ENCODE data around the gene ZNF783.
"Not testable (repeated sequence)": the region's sequence is repeated elsewhere in the genome, so short reads cannot be mapped to it uniquely, and the experiment has no call there.

ZNF783 gene

GRCh38 chr7:149261829-149262617 is at the start of gene ZNF783:
TSS of gene ZNF783 (plus strand) at chr7:149262196. CDS start at chr7:149262334, 138 bp downstream.
- DNase-seq (ENCODE audit: low read depth, low spot score): peak; percentile 43

DNA sequence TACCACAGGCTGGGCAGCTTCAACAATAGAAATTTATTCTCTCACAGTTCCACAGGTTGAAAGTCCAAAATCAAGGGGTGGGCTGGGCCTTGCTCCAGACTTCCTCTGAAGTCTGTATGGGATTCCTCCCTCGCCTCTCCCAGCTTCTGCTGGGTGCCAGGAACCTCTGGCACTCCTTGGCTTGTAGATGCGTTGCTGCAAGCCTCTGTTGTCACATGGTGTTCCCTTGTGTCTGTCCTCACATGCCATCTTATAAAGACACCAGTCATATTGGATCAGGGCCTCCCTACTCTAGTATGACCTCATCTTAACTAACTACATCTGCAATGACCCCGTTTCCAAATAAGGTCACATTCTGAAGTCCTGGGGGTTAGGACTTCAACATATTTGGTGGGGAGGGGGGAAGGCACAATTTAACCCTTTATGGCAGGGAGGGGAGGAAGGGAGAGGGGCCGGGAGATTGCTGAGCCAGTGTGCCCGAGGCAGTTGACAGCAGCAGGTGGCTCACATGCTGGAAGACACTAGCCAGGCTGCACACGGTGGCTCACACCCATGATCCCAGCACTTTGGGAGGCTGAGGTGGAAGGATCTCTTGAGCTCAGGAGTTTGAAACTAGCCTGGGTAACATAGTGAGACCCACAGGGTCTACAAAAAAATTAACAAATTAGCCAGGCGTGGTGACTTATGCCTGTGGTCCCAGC is 47.8 kb upstream of the ZNF783 start:
- no peak for DNase-seq (ENCODE audit: low read depth, low spot score)

DNA sequence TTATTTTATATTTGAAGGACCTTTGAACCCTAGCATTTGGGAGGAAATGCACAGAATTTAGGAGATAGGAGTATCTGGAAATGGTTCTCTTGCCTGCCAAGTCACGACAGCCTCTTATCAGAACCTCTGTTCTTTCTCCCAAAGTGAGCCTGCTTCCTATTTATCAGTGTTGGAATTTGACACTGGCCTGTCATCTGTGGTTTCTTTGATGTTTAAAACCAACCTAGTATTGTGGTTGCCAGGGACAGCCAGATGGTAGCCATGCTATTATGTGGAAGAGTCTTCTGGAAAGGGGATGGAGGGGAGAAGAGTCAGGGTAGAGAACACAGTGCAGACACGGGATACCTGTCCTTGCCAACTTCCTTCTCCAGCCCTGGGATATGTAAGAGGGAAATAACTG is 45.6 kb upstream of the ZNF783 start:
- no peak for DNase-seq (ENCODE audit: low read depth, low spot score)

- DNase-seq (ENCODE audit: low read depth, low spot score): no peak
Observed at GRCh38 chr7:149217570-149217969, 44.4 kb upstream of the ZNF783 start.

DNA sequence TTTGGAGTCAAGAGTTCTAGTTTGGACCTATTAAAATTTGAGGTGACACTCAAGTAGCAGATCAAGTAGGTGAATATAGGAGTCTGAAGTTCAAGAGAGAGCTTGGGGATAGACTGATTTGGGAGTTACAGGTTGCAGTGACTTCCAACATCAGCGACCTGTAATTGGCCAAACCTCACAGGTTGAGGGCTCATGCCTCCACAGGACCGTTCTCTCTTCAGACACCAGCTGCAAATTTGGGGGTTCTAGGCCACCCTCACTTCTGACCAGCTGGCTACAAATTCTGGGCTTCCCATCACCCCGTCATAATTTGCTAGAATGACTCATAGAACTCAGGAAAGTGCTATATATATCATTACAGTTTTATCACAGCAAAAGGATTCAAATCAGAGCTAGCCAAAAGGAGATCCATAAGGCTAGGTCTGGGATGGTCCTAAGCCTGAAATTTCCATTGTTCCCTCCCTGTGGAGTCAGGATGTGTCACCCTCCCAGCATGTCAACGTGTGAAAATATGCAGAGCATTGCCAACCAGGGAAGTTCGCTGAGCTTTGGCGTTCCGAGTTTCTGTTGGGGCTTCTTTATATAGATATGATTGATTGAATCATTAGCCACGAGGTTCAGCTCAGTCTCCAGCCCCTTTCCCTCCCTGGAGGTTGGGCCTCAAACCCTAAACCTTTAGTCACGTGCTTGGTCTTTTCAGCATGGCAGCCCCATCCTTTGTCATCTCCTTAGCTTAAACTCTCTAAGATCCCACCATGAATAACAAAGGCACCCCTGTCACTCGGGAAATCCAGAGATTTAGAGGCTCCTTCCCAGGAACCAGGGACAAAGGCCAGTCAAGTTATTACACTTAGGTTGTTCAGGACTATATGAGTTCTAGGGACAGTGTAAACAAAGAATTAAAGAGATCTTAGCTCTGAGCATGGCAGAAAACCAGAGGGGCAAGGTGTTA is 43.3 kb upstream of the ZNF783 start:
- DNase-seq (ENCODE audit: low read depth, low spot score): no peak

DNA sequence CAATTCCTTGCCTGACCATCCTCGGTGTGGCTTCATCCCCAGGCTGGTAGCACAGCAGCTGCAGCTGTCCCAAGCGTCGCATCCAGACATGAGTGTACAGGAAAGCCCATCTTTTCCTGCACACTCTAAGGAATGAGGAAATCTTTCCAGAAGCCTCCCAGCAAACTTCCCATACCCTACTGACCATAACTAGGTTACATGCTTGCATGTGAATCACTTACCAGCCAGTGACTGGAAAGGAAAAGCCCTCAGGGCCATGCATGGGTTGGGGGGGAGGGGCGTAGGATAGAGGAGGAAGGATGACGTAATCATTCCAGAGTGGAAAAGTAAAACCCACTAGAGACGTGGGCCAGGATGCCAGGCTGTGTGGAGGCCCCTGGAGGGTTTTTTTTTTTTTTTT is 41.5 kb upstream of the ZNF783 start:
- no peak for DNase-seq (ENCODE audit: low read depth, low spot score)

- DNase-seq (ENCODE audit: low read depth, low spot score): no peak
Observed at GRCh38 chr7:149223176-149223575, 38.8 kb upstream of the ZNF783 start.

- DNase-seq (ENCODE audit: low read depth, low spot score): no peak
Observed at GRCh38 chr7:149223761-149224160, 38.2 kb upstream of the ZNF783 start.

GRCh38 chr7:149224352-149224751 is 37.6 kb upstream of the ZNF783 start:
- DNase-seq (ENCODE audit: low read depth, low spot score): no peak

DNA sequence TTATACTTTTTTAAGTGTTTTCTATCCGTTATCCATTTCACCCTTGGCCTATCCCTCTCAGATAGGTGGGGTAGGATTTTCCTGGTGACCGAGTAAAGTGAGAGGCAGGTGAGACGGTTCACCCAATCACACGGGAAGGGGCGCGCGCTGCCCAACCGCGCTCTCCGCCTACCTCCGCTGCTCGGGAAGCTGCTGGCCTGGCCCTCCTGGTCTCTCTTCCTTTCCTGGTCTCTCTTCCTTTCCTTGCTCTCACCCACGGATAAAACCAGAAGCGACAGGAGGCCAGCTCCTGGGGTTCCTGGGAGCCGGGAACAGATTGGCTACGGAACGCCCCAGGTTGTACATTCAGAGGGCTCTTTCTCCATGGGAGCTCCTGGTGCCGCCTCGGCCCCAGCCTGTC is 36.9 kb upstream of the ZNF783 start:
- DNase-seq (ENCODE audit: low read depth, low spot score): no peak

GRCh38 chr7:149225656-149226055 is 36.3 kb upstream of the ZNF783 start:
- DNase-seq (ENCODE audit: low read depth, low spot score): no peak

DNA sequence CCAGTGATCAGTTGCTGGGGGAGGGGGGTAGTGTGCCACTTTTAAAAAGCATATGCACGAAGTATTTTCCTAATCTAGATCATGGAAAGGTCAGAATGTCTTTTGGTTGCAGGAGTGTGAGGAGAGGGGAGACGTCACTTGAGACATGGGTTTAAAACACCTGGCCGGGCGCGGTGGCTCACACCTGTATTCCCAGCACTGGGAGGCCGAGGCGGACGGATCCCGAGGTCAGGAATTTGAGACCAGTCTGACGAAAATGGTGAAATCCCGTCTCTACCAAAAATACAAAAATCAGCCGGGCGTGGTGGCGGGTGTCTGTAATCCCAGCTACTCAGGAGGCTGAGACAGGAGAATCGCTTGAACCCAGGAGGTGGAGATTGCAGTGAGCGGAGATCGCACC is 35.6 kb upstream of the ZNF783 start:
- not testable (repeated sequence) for DNase-seq (ENCODE audit: low read depth, low spot score)

- DNase-seq (ENCODE audit: low read depth, low spot score): no peak
Observed at GRCh38 chr7:149226840-149227494, 35.0 kb upstream of the ZNF783 start.

DNA sequence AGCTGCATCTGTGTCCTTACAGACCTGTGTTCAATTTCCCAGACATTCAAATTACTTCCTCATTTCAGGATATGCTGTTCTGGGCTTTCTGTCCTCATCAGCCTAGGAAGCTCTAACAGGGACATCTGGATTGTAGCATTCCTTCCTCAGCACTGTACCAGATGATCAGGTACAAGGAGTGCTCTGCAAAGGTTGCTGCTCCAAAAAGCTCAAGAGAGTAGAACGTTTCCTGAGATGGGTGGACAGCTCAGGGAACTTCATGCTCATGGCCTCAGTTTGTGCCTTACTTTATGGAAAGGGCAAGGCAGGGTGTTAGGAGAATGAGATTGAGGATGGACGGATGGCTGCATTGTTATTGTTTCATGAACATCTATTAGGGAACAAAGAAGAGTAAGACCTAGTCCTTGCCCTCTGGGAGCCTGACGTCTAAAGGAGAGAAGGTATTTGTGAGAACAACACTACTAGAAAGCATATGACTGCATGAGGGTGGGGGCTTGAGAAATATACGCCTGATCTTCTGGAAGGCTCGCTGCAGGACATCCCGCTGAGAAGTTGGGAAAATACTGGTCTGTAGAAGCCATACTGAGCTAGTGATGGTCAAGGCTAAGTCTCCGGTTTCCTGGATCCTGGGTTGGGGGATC is 33.0 kb upstream of the ZNF783 start:
- DNase-seq (ENCODE audit: low read depth, low spot score): no peak

GRCh38 chr7:149229526-149229925 is 32.5 kb upstream of the ZNF783 start:
- DNase-seq (ENCODE audit: low read depth, low spot score): no peak

DNA sequence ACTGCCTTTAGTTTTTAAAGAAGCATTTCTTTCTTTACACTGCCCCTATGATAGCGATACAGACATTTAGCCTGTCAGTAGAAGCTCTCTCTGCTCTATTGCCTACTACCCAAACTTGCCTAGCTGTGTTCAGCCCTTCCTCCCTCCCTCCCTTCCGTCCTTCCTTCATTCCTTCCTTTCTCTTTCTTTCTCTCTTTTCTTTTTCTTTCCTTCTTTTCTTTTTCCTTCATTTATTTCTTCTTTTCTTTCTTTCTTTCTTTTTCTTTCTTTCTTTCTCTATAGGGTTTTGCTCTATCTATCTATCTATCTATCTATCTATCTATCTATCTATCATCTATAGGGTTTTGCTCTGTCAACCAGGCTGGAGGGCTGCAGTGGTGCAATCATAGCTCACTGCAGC is 29.6 kb upstream of the ZNF783 start:
- no peak for DNase-seq (ENCODE audit: low read depth, low spot score)

DNA sequence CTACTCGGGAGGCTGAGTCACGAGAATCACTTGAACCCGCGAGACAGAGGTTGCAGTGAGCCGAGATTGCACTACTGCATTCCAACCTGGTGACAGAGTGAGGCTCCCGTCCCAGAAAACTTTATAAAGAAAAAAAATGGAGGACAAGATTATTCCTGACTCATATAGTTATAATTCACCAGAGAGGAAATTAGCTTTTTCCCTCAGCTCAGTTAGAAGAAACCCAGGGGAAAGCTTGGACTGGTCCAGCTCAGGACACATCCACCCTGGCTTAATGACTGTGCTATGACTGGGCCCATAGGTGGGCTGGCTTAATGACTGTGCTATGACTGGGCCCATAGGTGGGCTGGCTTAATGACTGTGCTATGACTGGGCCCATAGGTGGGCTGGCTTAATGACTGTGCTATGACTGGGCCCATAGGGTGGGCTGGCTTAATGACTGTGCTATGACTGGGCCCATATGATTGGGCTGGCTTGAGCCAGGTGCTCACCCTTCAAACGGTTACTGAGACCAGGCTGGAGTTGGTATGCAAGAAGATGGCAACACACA is 28.3 kb upstream of the ZNF783 start:
- DNase-seq (ENCODE audit: low read depth, low spot score): not testable (repeated sequence)

DNA sequence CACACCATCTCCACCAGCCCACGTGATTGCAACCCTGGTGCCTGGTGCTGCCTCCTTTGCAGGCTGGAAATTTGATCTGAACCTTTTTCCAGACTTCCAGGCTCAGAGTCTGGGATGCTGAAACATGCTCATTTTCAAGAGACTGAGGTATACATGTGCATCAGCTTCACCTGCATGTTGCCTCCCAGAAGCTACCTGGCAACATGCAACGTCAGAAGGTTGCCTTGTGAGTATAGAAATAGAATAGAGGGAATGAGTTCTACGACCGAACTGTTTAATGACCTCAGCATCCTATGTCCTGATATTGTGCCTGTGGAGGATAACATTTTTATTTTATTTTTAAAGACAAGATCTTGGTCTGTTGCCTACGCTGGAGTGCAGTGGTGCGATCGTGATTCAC is 24.5 kb upstream of the ZNF783 start:
- no peak for DNase-seq (ENCODE audit: low read depth, low spot score)

DNA sequence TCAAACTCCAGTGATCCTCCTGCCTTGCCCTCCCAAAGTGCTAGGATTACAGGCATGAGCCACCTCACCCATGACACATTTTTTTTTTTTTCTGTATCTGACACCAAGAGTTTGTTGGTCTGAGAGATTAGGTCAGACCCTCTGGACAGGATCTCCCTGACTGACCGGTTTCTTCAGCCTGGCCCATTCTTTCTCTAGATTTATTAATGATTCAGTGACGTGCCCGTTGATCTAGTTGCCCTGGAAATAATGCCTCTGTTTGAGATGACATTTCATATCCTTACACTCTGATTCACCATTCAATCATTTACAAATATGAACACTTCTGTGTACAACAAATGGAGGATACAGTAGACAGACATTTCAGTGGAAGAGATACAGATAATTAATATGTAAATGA is 23.9 kb upstream of the ZNF783 start:
- no peak for DNase-seq (ENCODE audit: low read depth, low spot score)

DNA sequence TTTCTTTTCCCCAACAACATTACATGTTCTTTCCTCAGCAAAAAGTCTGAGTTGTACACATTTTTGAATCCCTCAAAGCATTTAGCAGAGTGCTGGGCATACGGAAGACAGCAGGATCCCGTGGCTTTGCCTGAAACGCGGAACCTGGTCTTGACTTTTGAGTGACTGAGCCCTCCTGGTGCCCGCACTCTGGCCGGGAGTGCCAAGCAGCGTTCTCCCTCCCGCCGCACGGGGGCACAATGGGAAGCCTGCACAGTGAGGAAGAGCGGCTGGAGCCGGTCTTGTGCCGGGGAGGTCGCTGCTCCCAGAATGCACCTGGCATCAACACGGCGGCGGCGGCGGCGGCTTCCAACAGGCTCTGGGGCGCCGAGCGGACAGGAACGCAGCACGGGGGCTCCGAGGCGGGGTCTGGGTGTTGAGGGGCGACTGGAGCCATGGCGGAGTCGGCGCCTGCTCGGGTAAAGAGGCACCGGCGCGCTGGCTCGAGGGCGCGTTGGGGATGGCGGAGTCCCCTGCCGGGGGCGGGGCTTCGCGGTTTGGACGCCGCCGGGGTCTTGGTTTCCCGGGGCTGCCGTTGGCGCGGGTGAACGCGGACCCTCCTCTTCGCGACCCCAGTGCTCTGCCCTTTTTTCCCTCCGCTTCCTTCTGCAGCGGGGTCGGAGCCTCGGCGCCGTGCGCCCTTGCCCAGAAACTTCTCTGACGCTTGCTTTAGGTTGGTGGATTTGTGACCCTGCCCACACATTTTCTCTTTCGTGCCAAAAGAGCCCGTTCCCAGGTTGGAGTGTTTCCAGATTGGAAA is 22.5 kb upstream of the ZNF783 start, which contains the start of gene ZNF212:
Gene ZNF212 (plus strand): TSS at position 307 of the 799 bp plus-strand sequence. CDS start 128 bp downstream, at position 435.
- peak; percentile 60 for DNase-seq (ENCODE audit: low read depth, low spot score)

Measured in brain pericyte (primary cell).